LNCaP clone FGC (cell line): ENCODE data around the gene AMH.

Experiments used
- DNase-seq: peaks from one replicate; pipeline ENCODE4 v3.0.0-alpha.2; 2011; ENCODE audit warnings: low read depth
- H3K4me3 ChIP-seq: 2 replicates; pipeline ENCODE4 v1.5.1; 2011; ENCODE audit warnings: mild to moderate bottlenecking, low read depth, low read length, control low read depth
- CTCF ChIP-seq: IDR thresholded peaks from 2 replicates; pipeline ENCODE4 v1.5.1; 2012; ENCODE audit warnings: mild to moderate bottlenecking; ENCODE audit not compliant: control insufficient read depth, insufficient read depth; ENCODE audit errors: extremely low read depth

Gene AMH

GRCh38 chr19:2273356-2274184 is 24.4 kb downstream of the AMH start:
- no peak for DNase-seq
- peak; percentile 93 for TF ChIP-seq CTCF

DNA sequence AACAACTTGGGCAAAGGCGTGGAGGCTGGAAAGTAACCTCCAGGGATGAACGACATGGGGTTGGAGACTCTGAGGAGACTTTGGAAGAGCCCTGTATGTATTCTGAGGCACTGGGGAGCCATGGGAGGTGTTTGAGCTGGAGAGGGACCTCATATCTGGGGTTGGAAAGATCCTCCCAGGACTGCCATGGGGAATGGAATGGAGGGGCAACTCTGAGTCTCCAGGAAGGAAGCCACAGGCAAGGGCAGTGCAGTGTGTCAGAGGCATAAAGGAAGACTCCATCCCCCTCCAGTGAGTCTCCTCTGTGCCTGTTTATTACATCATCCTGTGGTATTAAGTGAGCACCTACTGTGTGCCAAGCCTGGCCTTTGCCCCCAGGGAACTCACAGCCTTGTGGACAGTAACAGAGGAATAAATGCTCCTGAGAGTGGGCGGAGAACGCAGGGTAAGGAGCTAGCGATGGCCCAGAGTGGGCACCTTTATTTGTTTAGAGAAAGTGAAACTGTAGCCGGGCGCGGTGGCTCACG is 25.1 kb downstream of the AMH start:
- DNase-seq = no peak
- peak overlapping the region; percentile 32 for H3K4me3 ChIP-seq
- no peak for TF ChIP-seq CTCF

More at GRCh38 chr19:2273356-2274184, 24.4 kb downstream of the AMH start:
- peak overlapping the region; percentile 45 for H3K4me3 ChIP-seq

GRCh38 chr19:2274931-2275535 is 25.9 kb downstream of the AMH start:
- TF ChIP-seq CTCF = peak; percentile 72
- DNase-seq = no peak
- H3K4me3 ChIP-seq = no peak overlapping the region

DNA sequence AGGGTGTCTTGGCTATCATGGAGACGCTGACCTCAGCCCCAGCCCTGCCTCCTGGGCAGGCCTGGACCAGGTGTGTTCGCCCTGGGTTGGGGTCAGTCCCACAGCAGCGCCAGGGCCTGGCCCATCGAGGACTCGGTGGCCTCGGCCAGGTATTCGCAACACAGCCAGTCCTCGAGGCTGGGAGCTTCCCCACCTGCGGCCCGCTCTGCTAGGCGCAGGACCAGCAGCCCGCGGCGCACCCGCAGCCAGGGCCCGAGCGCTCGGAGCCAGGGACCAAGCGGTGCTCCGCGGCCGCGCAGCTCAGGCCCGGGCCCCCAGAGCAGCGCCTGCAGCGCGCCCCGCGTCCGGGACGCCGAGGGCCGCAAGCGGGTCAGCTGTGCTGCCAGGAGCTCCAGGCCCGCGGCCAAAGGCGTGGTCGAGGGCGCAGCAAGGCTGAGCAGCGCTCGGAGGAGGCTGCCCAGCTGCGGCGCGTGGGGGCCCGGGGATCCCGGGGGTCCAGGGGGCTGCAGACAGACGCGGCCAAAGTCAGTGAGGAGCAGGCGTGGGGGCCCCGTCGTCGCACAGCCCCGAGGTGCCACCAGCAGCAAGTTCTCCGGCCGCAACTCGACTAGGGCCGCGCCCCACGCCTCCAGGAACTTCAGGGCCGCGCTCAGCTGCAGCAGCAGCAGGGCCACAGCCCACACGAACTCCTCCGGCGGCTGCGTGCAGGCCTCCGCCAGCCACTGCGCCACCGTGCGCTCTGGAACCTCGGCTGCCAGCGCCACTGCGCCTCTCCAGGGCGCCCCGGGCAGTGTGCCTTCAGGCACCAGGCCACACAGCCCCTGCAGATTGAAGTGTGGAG is 26.7 kb downstream of the AMH start:
- TF ChIP-seq CTCF = no peak
- no peak for DNase-seq
- no peak overlapping the region for H3K4me3 ChIP-seq

DNA sequence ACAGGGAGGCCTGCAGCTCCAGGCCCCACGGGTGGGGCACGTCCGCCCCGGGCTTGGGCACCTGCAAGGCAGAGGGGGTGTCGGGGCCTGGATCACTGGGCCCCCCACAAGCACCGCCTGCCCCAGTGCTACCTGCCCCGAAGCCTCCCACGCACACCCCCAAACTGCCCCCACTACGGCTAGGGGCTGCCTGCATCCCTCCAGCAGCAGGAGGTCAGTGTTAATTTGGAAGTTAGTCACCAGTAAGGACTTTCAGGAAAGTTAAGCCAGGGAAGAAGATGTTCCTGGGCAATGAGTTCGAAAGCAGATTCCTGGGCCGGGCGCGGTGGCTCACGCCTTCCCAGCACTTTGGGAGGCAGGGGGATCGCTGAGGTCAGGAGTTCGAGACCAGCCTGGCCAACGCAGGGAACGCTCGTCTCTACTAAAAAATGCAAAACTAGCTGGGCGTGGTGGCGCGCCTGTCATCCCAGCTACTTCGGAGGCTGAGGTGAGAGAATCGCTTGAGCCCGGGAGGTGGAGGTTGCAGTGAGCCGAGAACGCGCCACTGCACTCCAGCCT is 27.4 kb downstream of the AMH start:
- no peak for TF ChIP-seq CTCF
- H3K4me3 ChIP-seq = no peak overlapping the region
- no peak for DNase-seq

- TF ChIP-seq CTCF = no peak
- DNase-seq = no peak
- H3K4me3 ChIP-seq = no peak overlapping the region
Observed at GRCh38 chr19:2277138-2277537, 28.0 kb downstream of the AMH start.
